ENCODE data around the gene OR5B21.

Gene OR5B21

DNA sequence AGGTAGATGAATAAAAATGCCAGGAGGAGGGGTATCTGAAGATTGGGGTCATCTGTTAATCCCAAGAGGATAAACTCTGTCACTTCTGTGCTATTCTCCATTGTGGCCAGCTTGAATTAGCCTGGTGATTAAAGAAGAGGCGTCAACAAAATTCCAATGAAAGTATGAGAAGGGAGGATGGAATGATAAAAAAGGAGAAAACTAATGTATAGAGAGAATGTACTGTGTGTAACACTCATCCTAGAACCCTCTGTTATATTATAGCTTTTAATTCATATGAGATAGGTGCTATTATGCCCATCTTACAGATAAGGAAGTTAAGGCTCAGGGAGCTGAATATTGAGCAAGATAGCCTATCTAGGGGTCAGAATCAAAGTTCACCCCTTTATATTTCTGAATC, at the start of gene OR5B21:
Gene OR5B21 (minus strand): TSS at position 101 of the 400 bp plus-strand sequence. CDS start 0 bp downstream, at position 101.
- DNase-seq (ENCODE audit: low spot score), result no peak

DNA sequence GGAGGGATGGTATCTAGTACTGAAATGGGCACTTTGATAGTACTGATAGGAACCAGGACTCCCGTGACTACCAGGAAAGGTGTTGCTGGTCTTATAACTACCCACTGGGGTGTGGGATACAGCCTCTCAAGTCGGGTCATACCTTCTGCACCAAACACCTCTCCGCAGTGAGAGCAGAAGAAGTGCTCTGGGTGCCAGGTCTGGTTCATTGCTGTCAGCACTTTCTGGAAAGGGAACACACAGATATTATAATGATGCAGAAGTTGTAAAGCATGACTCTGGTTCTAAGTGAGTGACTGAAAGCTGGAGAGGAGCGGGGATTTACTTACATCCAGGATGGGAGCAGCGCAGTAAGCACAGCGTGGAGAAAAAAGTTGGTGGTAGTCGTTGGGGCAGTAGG, 41.7 kb upstream of the OR5B21 start:
- DNase-seq (ENCODE audit: low spot score), result no peak

DNA sequence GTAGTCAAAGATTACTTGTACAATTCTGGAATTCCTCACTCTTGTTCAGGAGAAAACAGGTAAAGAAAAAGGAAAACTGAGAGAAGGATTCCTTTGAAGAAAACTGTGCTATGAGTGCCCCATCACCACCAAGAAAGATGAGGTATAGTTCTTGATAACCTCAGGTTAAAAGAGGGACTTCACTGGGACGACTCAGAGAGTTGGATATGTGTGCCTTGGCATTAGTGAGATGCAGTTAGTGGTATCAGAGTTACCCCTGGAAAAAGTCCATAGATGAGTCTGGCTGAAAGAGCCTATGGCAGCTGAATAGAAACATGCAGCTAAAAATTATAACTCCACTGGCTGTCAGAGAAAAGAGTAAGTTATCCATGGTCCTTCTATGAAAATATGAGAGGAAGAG, 38.9 kb upstream of the OR5B21 start:
- DNase-seq (ENCODE audit: low spot score), result no peak

DNA sequence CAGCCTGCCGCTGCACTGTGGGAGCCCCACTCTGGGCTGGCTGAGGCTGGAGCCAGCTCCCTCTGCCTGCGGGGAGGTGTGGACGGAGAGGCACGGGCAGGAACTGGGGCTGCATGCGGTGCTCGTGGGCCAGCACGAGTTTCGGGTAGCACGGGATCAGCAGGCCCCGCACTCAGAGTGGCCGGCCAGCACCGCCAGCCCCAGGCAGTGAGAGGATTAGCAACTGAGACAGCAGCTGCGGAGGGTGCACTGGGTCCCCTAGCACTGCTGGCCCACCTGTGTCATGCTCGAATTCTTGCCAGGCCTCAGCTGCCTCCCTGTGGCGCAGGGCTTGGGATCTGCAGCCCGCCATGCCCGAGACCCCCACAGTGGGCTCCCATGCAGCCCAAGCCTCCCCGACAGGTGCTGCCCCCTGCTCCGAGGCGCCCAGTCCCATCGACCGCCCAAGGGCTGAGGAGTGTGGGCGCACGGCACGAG, 24.0 kb upstream of the OR5B21 start:
- no peak for DNase-seq (ENCODE audit: low spot score)

DNA sequence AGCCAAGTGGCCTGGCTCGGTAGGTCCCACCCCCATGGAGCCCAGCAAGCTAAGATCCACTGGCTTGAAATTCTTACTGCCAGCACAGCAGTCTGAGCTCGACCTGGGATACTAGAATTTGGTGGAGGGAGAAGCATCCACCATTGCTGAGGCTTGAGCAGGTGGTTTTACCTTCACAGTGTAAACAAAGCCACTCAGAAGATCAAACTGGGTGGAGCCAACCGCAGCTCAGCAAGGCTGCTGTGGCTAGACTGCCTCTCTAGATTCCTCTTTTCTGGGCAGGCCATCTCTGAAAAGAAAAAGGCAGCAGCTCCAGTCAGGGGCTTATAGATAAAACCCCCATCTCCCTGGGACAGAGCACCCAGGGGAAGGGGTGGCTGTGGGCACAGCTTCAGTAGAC, 22.3 kb upstream of the OR5B21 start:
- no peak for DNase-seq (ENCODE audit: low spot score)

DNA sequence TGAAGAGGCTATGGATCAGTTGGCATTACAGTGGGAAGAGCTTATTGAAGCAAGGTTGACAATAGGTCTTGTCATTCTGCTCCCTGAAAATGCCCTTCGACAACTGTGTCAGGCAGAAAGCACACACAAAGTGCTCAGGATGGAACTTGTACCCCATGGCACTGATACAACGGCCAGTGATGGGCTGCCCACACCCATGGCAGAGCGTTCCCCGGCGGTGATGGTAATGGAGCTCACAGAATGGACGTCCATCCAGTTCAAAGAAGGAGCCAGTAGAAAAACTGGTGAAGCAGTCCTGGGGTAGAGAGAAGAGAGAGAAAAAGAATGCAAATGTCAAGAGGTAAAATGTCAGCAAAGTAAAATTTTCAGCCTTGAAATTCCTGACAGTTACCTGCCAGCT, 19.5 kb upstream of the OR5B21 start:
- no peak for DNase-seq (ENCODE audit: low spot score)

DNA sequence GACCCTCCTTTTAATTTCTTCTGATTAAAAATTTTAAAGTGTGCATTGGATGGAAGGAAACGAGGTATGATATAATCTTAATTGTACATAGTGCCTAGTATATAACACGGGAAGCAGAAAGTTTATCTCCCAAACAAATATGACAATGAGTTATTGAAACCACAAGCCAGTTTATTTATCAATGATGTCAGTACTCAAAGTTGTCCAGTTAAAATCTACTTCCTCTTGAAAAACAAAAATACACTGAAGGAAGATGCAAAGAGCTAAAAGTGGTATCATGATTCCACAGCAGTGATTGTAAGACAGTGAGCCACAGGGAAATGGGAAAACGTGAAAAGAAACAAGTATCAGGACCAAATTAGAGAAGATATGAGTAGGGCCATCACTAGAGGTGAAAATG, 18.8 kb upstream of the OR5B21 start:
- DNase-seq (ENCODE audit: low spot score), result peak; percentile 4

DNA sequence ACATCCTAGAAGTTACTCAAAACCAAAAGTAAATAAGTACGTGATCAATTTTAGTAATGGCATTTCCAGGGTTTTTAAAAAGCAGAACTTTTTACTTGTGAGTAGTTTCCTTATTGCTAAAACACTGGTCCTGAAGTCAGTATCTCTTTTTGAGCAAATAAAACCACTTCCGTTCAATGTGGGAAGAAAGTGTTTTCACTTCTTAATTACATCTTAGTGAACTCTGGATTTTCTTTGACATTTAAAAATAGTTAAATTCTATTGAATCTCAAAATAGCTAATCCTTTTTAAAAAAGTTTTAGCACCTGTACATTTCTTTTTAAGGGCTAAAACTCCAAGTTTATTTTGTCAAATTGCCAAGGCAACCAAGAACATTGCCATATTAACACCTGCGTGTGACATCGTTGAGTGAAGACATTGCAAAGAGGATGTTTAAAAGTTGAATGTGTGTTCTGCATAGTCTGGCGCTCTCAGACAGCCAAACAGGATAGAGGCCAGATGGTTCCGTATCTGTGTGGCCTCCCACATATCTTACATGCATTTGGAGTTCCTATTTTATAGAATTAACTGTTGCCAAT, 17.2 kb upstream of the OR5B21 start:
- DNase-seq (ENCODE audit: low spot score), result peak; percentile 44

DNA sequence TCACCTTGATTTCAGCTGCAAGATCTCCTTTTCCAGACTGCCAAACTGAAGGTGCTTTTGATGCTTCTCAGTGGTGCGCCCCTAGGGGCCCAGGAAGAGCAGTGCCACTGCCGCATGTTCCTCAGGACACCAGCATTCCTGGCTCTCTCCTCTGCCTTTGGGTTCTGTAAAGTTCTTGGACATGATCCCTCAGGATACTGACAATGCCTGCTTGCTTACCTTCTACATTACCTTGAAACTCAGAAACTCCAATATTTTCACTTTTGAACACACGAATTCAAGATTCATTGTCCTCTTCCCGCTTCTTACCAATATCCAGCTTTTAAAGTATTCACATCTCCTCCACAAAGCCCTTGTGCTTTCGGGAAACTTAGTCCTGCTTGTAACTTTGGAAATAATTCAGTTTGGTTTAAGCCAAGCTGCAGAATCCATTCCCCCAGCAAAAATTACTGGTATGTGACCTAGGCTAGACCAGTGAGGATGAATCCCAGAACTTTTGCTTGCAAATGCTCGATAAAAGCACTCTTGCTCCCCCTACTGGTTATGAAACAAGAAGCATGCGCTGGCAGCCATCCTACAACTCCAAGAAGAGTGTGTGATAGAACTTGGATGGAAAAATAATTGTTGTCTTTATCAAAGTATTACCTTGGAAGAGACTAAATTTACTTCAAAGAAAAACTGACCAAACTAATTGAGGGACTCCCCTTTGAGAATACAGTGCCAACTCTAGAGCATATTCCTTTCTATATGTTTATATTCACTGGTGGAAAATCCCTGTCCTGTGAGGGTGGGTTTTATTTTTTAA, 16.5 kb upstream of the OR5B21 start:
- peak; percentile 81 for DNase-seq (ENCODE audit: low spot score)

DNA sequence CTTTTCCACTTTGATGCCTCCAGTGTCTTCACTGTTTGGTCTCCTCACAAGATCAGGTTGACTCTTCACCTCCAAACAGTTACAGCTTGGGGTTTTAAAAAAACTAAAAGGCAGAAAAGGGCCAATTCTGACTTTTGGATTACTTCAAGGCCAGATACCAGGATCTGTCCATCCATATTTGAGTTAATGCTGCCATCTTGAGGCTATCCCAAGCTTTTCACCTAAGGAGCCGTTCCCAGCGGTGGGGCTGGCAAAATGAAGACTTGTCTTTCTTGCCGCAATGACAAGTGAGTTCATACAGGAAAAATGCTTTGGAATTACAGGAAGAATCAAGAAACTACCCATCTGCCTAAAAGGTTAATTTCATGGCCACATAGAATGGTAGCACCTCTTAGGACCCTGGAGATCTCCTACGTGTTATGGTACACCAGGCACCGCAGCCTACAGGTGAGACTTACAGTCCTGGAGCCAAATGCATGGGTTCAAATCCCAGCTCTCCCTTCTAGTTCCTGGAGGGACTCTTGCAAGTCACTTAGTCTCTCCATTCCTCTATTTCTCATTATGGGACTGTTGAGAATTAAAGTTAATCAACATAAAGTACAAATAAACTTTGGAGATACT, 6.0 kb upstream of the OR5B21 start:
- peak; percentile 57 for DNase-seq (ENCODE audit: low spot score)

DNA sequence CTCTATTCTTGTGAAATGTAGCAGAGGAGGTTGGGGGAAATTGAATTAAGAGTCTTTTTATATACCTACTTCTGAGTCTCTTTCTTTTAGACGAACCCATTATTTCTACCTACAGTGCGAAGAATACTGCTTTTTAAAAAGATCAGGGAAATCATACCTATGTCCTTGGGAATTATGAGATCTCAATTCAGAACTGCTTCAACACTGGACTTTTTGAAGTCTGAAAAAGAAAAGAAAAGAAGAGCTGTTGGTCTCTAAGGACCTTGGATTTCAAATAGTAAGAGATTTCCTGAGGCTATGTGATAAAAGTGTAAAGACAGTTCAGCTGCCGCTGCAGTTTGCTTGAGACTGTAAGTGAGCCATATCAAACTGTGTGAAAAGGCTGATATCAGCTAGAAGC, 3.7 kb upstream of the OR5B21 start:
- DNase-seq (ENCODE audit: low spot score), result no peak

DNA sequence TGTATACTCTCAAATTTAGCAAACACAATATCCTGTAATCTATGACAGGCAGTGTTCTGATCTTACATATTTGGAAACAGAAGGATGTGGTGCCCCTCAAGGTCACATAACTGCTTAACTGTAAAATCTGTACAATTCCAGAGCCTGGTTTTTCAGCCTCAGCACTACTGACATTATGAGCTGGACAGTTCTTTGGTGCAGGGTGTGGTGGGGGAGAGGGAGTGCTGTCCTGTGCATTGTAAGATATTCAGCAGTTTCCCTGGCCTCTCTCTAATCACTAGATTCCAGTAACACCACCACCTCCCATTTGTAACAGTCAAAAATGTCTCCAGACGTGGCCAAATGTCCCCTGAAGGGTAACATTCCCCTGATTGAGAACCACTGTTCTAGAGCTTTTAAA, 1.8 kb upstream of the OR5B21 start:
- no peak for DNase-seq (ENCODE audit: low spot score)

DNA sequence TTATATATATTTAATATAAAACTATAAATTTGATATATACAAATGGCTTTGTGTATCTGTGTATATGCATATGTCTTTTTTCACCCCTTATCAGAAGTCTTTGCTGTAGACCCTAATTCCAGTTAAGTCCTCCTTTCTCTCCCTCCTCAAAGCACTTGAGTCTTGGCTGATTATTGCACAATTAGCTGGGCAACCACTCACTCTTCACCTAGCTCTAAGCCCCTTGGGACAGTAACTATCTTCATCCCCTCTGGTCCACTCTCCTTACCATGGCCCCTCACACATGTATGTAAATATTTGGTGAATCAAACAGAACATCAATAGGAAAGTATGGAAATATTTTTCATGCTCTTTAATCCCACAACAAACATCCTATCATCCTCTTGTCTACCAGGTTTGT, 909 bp upstream of the OR5B21 start:
- no peak for DNase-seq (ENCODE audit: low spot score)

DNA sequence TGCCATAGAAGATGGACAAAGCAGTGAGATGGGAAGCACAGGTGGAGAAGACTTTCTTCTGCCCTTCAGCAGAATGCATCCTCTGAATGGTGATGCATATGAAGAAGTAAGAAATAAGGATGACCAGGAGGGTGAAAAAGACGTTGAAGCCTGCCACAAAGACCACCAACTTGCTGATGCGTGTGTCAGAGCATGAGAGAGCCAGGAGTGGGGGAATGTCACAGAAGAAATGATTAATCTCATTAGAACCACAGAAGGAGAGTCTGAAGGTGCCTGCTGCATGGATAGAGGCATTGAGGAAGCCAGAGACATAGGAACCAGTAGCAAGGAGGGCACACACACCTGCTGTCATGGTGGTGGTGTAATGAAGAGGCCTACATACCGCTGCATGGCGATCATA, 550 bp downstream of the OR5B21 start:
- DNase-seq (ENCODE audit: low spot score), result no peak

DNA sequence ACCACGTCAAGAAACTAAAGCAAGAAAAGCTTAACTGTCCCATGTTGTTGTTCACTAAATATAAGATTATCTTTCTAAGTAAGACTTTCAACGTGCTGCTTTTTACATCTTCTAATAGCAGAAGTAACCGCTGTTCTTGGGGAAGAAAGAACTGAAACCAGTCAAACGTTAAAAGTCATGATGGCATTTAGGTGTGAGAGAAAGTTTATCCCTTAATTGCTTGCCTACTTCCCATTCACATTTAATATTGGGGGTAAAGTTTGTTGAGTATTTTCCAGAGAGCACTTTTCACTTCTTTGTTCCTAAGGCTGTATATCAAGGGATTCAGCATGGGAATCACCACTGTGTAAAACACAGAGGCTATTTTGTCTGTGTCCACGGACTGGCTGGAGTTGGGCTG, 970 bp downstream of the OR5B21 start:
- DNase-seq (ENCODE audit: low spot score), result peak; percentile 7

DNA sequence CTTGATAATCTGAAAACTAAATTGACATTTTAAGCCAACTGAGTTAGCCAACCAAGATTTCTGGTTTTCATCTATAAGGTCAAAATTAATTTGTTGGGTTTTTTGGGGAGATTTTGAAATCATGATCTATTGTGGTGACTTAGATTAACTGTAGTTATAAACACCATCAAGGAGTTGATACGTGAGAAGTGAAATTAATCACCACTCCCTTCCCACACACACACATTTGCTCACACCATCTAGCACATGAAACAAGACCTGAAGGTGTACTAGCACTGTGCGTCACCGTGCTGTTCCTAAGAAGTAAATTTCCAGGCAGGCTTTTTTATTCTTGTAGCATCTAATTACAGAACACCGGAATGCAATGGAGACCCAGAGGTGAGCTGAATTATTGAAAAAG, 2.1 kb downstream of the OR5B21 start:
- DNase-seq (ENCODE audit: low spot score), result no peak

DNA sequence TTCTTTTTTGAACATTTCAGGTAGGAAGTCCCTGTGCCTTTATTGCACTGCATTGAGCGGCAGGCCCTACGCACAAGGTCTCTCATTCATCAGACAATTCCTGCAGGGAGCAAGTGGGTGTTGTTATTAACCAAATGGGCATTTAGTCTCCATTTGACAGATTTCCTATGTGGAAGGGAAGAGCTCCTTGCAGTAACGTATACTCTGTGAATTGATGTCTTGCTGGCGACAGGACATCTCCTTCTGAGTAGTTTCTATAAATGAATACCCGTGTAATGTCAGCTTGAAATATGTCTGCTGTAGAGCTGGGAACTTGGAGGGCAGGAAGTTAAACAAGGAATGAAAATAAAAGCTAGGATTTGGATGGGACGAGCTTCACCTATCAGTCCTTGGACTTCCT, 3.7 kb downstream of the OR5B21 start:
- DNase-seq (ENCODE audit: low spot score), result no peak

DNA sequence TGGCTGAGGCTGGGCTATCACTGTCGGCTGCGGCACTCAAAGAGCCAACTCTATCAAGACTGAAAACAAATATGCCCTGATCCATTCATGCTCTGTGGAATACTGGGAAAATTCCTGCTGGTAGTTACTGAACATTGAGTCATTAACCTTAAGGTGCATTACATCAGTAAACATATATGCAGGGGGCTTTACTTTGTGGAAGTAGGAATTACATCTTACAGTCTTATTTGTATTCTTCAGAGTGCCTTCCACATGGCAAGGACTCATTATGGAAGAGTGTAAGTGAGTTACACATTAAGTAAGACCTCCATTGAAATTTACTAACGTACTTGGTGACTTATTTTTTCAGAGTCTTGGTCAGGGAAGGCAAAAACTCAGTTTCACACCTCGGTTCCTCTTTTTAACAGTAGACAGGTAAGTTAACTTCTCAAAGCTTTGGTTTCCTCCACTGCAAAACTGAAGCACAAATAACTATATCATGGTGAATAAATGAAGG, 4.5 kb downstream of the OR5B21 start:
- DNase-seq (ENCODE audit: low spot score), result no peak

DNA sequence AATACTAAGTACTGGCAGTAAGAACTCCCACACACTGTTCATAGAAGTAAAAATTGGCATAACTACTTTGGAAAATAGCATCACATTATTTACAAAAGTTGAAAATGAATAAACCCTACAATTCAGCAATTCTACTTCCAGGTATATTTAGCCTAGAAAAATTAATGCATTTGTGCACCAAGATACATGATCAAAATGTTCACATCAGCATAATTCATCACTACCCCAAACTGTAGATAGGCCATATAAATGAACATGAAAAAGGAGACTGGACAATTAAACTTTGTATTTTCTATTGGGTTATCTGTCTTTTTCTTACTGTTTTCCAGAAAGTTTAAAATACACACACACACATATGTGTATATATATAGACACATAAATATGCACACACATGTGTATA, 5.9 kb downstream of the OR5B21 start:
- DNase-seq (ENCODE audit: low spot score), result no peak

DNA sequence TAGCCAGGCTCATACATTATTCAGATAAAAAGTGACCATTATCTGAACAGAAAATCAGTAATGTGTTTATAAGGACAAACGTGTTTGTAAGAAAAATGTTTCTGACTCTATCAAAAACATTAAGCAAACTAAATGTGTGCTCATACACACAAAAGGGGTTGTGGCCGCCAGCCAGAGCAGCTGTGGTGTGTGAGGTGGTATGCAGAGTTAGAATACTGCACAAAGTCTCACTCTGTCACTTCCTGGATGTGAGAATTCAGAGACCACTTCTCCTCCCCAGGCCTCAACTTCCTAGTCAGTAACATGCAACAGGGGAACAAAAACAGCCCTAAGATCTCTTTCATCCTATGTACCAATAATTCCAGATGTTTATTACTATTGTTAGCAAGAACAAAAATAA, 9.4 kb downstream of the OR5B21 start:
- DNase-seq (ENCODE audit: low spot score), result no peak

DNA sequence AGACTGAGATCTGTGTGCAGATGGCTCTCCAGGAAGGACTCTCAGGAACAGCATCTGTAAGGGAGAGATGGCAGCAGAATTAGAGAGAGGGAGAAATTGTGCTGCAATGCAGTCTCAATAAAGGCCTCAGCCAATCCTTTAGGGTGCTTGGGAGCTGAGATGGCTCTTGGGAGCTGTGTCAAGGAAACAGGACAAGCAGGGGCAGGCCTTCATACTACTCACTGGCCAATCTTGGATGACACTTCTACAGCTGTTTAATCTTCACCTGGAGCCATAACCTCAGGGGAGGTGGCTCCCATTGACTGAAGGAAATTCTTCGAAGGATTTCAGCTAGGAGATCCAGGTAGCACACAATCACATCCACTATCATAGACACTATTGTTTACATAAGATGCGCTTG, 10.0 kb downstream of the OR5B21 start:
- DNase-seq (ENCODE audit: low spot score), result no peak

DNA sequence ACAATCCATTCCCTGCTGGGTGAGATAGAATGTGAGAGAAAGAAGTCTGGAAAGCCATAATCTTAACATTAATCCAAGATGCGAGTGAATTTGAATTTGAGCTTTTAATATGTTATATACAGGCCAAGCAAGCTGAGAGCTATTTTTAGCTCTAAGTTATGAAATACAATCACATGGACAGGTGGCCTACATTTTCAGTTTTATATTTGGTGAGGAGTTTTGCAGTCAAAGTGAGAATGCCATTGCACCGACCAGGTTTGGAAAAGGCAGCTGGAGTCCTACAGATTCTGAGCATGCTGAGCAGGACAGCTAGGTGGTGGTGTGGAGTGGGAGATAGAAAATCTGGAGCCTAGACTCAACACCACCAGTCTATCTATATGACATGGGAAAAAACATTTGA, 12.0 kb downstream of the OR5B21 start:
- no peak for DNase-seq (ENCODE audit: low spot score)

DNA sequence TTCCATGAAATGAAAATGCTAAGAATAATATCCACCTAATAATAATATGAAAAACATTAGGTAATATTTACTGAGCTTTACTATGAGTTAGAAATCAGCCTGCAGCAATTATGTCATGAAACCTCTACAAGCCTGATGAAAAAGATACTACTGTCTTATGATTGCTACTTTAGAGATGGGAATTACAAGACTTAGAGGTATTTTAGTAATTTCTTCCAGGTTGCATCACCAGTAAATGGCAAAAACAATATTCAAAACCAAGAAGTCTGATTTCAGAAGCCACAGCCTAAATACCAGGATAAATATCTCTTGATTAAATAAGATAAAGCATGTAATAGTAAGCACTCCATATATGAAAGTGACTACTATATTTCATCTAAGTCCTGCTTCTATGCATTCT, 13.8 kb downstream of the OR5B21 start:
- DNase-seq (ENCODE audit: low spot score), result no peak

All from globus pallidus (tissue), 1 donor.